Measurements from ENCODE around the gene COP1. TPM values are rescaled to one million over a fixed set of nuclear protein-coding genes. Genes with fewer than 3 reads are reported as not detected.
A peak's percentile ranks its signal among the peaks of the same experiment; 100 is the strongest.

Gene COP1
- total RNA-seq, 6 experiments from 2014 or later = 19.7 to 33.7 (median 20.9) TPM

GRCh38 chr1:176159993-176160392, 47.1 kb downstream of the COP1 start:
- Histone ChIP-seq H3K9me3 (peaks cover 0 to 9% (median 2%) of the 10 kb centered on the region in 4 donors), H3K4me1 (no peaks in the 10 kb centered on the region), H3K27ac (no peak overlapping the region), H3K4me3 (no peak overlapping the region), H3K36me3 (no peaks in the 10 kb centered on the region), H3K27me3 (no peaks in the 10 kb centered on the region)
- TF ChIP-seq POLR2A (IDR thresholded peaks at IDR 0.05) (no peak), CTCF (IDR thresholded peaks at IDR 0.05) (no peak)
- WGBS (ENCODE audit: insufficient coverage, low coverage, low lambda C conversion rate, missing lambda C conversion rate) = 44% methylated on average over 2 of the region's 2 CpGs
- DNase-seq = no peak
- no peak for ATAC-seq
- intact Hi-C loops (cut with DNase I) = no loop called here

GRCh38 chr1:176157995-176158394, 49.1 kb downstream of the COP1 start:
- no peaks in the 10 kb centered on the region for H3K36me3 ChIP-seq
- no peaks in the 10 kb centered on the region for H3K27me3 ChIP-seq
- intact Hi-C loops (cut with DNase I) = no loop called here
- WGBS (ENCODE audit: insufficient coverage, low coverage, low lambda C conversion rate, missing lambda C conversion rate) = 95% methylated on average over 3 of the region's 3 CpGs
- H3K4me1 ChIP-seq = no peaks in the 10 kb centered on the region
- no peak overlapping the region for H3K4me3 ChIP-seq
- H3K9me3 ChIP-seq = peaks cover 0 to 9% (median 2%) of the 10 kb centered on the region in 4 donors
- DNase-seq (no peak), ATAC-seq (no peak)
- no peak overlapping the region for H3K27ac ChIP-seq
- TF ChIP-seq CTCF (IDR thresholded peaks at IDR 0.05) = no peak
- TF ChIP-seq POLR2A (IDR thresholded peaks at IDR 0.05) = no peak

GRCh38 chr1:176149939-176150807, 56.9 kb downstream of the COP1 start:
- peak overlapping the region; percentile 25 to 73 (median 56) for H3K27ac ChIP-seq
- WGBS (ENCODE audit: insufficient coverage, low coverage, low lambda C conversion rate, missing lambda C conversion rate) = 16% methylated on average over 4 of the region's 4 CpGs
- no peaks in the 10 kb centered on the region for H3K27me3 ChIP-seq
- no peaks in the 10 kb centered on the region for H3K9me3 ChIP-seq
- TF ChIP-seq POLR2A (IDR thresholded peaks at IDR 0.05) (no peak), CTCF (IDR thresholded peaks at IDR 0.05) (no peak)
- no peaks in the 10 kb centered on the region for H3K4me1 ChIP-seq
- ATAC-seq (peak; percentile 99 to 100 (median 99)), DNase-seq (peak in 1 of 3 donors; percentile 73)
- no peaks in the 10 kb centered on the region for H3K36me3 ChIP-seq
- intact Hi-C loops (cut with DNase I) = no loop called here
- H3K4me3 ChIP-seq = peak overlapping the region in 2 of 3 donors; percentile 1 to 21

GRCh38 chr1:176144526-176144925, 62.6 kb downstream of the COP1 start:
- H3K27me3 ChIP-seq = no peaks in the 10 kb centered on the region
- no peak for ATAC-seq
- H3K27ac ChIP-seq = no peak overlapping the region
- no peak for DNase-seq
- no peaks in the 10 kb centered on the region for H3K9me3 ChIP-seq
- WGBS (ENCODE audit: insufficient coverage, low coverage, low lambda C conversion rate, missing lambda C conversion rate) = 86% methylated on average over 2 of the region's 2 CpGs
- intact Hi-C loops (cut with DNase I) = no loop called here
- H3K4me1 ChIP-seq = no peaks in the 10 kb centered on the region
- no peak for TF ChIP-seq POLR2A (IDR thresholded peaks at IDR 0.05)
- no peak for TF ChIP-seq CTCF (IDR thresholded peaks at IDR 0.05)
- no peak overlapping the region for H3K4me3 ChIP-seq
- H3K36me3 ChIP-seq = no peaks in the 10 kb centered on the region

Data from right lobe of liver (tissue), 6 donors.